Lung (tissue), 12 donors: ENCODE measurements around the gene KCNJ6. TPM values are rescaled to one million over a fixed set of nuclear protein-coding genes. Genes with fewer than 3 reads are reported as not detected.

Experiments
- ATAC-seq: fragments of 200-7000 bp; cut with Tn5 transposase; one replicate; pipeline ENCODE4 v1.9.1; 2020; ENCODE audit warnings: moderate number of reproducible peaks; ENCODE audit not compliant: insufficient read depth, low FRiP score
- DNase-seq, 3 donors: peaks; one replicate each; pipeline ENCODE4 v3.0.0-alpha.2; 2013 to 2017
- H3K27ac ChIP-seq, 2 donors: one replicate each; pipeline ENCODE4 v1.5.1; 2013; ENCODE audit warnings: mild to moderate bottlenecking in 2 of 2, moderate library complexity in 2 of 2, control low read depth in 1 of 2, inconsistent platforms in 1 of 2, low read depth in 1 of 2, low read length in 1 of 2
- H3K27me3 ChIP-seq, 3 donors: one replicate each; pipeline ENCODE4 v1.5.1; 2013; ENCODE audit warnings: low read length in 2 of 3; ENCODE audit not compliant: control insufficient read depth in 3 of 3, insufficient read depth in 3 of 3
- H3K36me3 ChIP-seq, 4 donors: one replicate each; pipeline ENCODE4 v1.5.1; 2013; ENCODE audit warnings: low read length in 4 of 4, mild to moderate bottlenecking in 1 of 4, moderate library complexity in 1 of 4; ENCODE audit not compliant: control insufficient read depth in 4 of 4, insufficient read depth in 4 of 4
- H3K4me1 ChIP-seq, 5 donors: one replicate each; pipeline ENCODE4 v1.5.1; 2013; ENCODE audit warnings: low read length in 5 of 5, mild to moderate bottlenecking in 2 of 5, moderate library complexity in 1 of 5; ENCODE audit not compliant: control insufficient read depth in 5 of 5, insufficient read depth in 5 of 5
- H3K4me3 ChIP-seq: one replicate; pipeline ENCODE4 v1.5.1; 2013; ENCODE audit warnings: mild to moderate bottlenecking, control low read depth, moderate library complexity
- H3K9ac ChIP-seq, 2 donors: one replicate each; pipeline ENCODE4 v1.5.1; 2013; ENCODE audit warnings: low read length in 2 of 2, control low read depth in 1 of 2; ENCODE audit not compliant: insufficient read depth in 1 of 2
- H3K9me3 ChIP-seq, 4 donors: one replicate each; pipeline ENCODE4 v1.5.1; 2013; ENCODE audit warnings: low read length in 3 of 4, mild to moderate bottlenecking in 1 of 4, moderate library complexity in 1 of 4; ENCODE audit not compliant: control insufficient read depth in 4 of 4, insufficient read depth in 3 of 4
- WGBS, 2 donors: extraction: QIAGEN DNeasy Blood & Tissue Kit; methylation state at CpG; one replicate each; pipeline ENCODE4 v1.1.7; 2013; 5-methylcytosine and 5-hydroxymethylcytosine counted together
- polyA plus RNA-seq, 2 donors: library from polyadenylated mRNA; stranded (reverse); fragments of 200-250 nt; gene quantifications; one replicate each; pipeline ENCODE4 v1.2.1, GENCODE V29; 2013
- total RNA-seq, 2 donors: library from RNA; depleted of rRNA in 1 of 2; stranded (reverse); fragments of >200 nt in 1 of 2; gene quantifications; one replicate each; pipeline ENCODE4 v1.2.1, GENCODE V29; 2014 to 2021
- TF ChIP-seq, protein P1 (sequence below): IDR thresholded peaks from 2 replicates; pipeline ENCODE4 v1.5.1; 2012; ENCODE audit warnings: mild to moderate bottlenecking; ENCODE audit errors: control extremely low read depth, extremely low read depth
- donor health status: control.
- donor health status: control.
- donor health status: Bipolar disorder and iron deficiency.
- donor health status: healthy.
- donor health status: DM: yes; HTN: yes; CAD: no.

KCNJ6 gene
- total and polyA plus RNA-seq, 4 donors = 0.01 to 0.31 (median 0.03) TPM

DNA sequence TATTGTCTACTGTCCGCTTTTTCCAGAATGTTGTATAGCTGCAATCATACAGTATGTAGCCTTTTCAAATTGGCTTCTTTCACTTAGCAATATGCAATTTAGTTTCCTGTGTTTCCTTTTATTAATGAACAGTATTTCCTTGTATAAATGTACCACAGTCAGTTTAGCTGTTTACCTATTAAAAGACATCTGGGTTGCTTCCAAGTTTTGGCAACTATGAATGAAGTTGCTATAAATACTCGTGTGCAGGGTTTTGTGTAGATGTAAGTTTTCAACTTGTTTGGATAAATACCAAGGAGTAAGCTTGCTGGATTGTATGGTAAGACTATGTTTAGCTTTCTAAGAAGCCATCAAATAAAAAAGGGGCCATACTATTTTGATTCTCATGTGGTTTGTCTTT, 24.4 kb upstream of the KCNJ6 start:
- H3K9ac ChIP-seq = no peak overlapping the region
- 48 to 64% methylated on average over 2 of the region's 2 CpGs for WGBS, 2 donors
- peak in 2 of 3 donors; percentile 36 to 55 for DNase-seq
- peaks cover 0 to 2% (median 0%) of the 10 kb centered on the region in 4 donors for H3K9me3 ChIP-seq
- H3K27me3 ChIP-seq = no peaks in the 10 kb centered on the region
- no peak for ATAC-seq
- H3K4me3 ChIP-seq = no peak overlapping the region
- no peaks in the 10 kb centered on the region for H3K36me3 ChIP-seq
- no peak overlapping the region for H3K27ac ChIP-seq
- peaks cover 0 to 3% (median 0%) of the 10 kb centered on the region in 5 donors for H3K4me1 ChIP-seq
- TF ChIP-seq, protein P1, sequence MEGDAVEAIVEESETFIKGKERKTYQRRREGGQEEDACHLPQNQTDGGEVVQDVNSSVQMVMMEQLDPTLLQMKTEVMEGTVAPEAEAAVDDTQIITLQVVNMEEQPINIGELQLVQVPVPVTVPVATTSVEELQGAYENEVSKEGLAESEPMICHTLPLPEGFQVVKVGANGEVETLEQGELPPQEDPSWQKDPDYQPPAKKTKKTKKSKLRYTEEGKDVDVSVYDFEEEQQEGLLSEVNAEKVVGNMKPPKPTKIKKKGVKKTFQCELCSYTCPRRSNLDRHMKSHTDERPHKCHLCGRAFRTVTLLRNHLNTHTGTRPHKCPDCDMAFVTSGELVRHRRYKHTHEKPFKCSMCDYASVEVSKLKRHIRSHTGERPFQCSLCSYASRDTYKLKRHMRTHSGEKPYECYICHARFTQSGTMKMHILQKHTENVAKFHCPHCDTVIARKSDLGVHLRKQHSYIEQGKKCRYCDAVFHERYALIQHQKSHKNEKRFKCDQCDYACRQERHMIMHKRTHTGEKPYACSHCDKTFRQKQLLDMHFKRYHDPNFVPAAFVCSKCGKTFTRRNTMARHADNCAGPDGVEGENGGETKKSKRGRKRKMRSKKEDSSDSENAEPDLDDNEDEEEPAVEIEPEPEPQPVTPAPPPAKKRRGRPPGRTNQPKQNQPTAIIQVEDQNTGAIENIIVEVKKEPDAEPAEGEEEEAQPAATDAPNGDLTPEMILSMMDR = no peak

DNA sequence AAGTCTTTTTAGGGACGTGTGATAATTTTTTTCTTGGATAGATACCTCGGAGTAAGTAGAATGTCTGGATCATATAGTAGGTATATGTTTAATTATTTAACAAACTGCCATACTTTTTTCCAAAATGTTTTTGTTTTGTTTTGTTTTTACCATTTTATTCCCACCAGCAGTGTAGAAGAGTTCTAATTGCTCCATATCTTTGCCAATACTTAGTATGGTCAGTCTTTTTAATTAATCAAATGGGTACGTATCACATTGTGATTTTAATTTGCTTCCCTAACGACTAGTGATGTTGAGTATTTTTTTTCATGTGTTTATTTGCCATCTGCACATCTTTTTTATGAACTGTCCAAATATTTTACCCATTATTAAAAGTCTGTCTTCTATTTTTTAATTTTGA, 23.6 kb upstream of the KCNJ6 start:
- no peak for ATAC-seq
- TF ChIP-seq, protein P1 = no peak
- H3K27ac ChIP-seq = no peak overlapping the region

DNA sequence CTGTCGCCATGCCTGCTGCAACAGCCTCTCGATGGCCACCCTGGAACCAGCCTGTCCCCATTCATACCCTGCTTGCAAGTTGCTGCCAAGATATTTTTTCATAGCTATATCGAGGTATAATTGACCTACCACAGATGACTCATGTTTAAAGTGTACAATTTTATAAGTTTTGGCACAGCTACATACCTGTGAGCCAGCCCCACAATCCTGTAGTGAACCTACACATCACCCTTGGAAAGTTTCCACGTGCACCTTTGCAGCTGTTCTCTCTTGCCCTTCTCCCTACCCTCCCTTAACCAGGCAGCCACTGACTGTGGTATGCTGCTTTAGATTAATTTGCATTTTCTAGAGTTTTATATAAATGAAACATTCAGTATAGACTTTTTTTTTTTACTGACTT, 23.0 kb upstream of the KCNJ6 start:
- H3K27ac ChIP-seq = no peak overlapping the region
- H3K4me3 ChIP-seq = no peak overlapping the region
- H3K9ac ChIP-seq = no peak overlapping the region
- H3K27me3 ChIP-seq = no peaks in the 10 kb centered on the region
- DNase-seq (no peak), ATAC-seq (no peak)
- peaks cover 0 to 3% (median 0%) of the 10 kb centered on the region in 5 donors for H3K4me1 ChIP-seq
- 85 to 87% methylated on average over 4 of the region's 4 CpGs for WGBS, 2 donors
- peaks cover 0 to 2% (median 0%) of the 10 kb centered on the region in 4 donors for H3K9me3 ChIP-seq
- TF ChIP-seq, protein P1 = no peak
- H3K36me3 ChIP-seq = no peaks in the 10 kb centered on the region

More for the DNA sequence above, 23.6 kb upstream of the KCNJ6 start:
- Histone ChIP-seq H3K4me3 (no peak overlapping the region), H3K36me3 (no peaks in the 10 kb centered on the region), H3K9me3 (peaks cover 0 to 2% (median 0%) of the 10 kb centered on the region in 4 donors), H3K4me1 (peaks cover 0 to 3% (median 0%) of the 10 kb centered on the region in 5 donors), H3K9ac (no peak overlapping the region), H3K27me3 (no peaks in the 10 kb centered on the region)
- WGBS, 2 donors = 78 to 90% methylated on average over 4 of the region's 4 CpGs
- DNase-seq = no peak

DNA sequence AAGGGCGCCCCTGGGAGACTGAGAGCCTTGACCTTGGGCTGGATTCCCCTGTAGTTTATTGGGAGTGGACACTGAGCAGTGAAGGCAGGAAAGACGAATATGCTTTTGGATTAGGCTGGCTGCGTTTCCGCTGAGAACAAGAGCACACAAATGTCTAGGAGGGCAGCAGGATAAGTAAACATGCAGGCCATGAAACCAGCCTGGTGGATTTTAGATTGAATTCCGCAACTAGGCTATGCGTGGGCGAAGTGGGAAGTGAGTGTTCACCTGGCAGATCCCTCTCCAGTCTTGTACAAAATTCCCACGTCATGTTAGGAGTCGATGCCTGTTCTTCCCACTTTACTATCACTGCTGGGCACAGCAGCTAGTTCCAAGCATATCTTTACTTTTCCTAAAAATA, 21.4 kb upstream of the KCNJ6 start:
- H3K27me3 ChIP-seq = no peaks in the 10 kb centered on the region
- H3K9ac ChIP-seq = no peak overlapping the region
- H3K4me3 ChIP-seq = no peak overlapping the region
- no peaks in the 10 kb centered on the region for H3K36me3 ChIP-seq
- H3K4me1 ChIP-seq = no peaks in the 10 kb centered on the region
- peaks cover 0 to 4% (median 0%) of the 10 kb centered on the region in 4 donors for H3K9me3 ChIP-seq
- H3K27ac ChIP-seq = no peak overlapping the region
- ATAC-seq (no peak), DNase-seq (no peak)
- TF ChIP-seq, protein P1 = no peak
- 67 to 77% methylated on average over 9 of the region's 9 CpGs for WGBS, 2 donors
